Measurements from ENCODE around the gene TOE1.

DNA sequence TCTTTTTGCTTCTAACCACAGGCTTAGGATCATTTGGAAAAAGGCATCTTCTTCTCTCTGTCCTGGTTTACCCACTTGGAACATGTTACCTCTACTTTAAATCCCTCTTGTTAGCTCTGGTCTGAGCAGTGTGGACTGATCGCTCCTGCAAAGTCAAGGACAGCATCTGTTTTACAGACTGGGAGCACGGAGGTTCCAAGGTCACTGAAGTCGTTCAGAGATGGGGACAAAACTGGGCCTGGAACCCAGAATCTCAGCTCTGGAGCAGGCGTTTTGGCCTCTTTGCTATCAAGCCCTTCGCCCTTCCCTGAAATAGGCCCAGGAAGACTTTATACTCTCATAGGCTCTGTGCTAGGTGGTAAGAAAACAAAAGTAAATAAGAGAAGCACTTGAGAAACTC is 11.5 kb downstream of the TOE1 start:
- no peak for TF ChIP-seq POLR2A (IDR thresholded peaks at IDR 0.05)
- TF ChIP-seq, protein P1, sequence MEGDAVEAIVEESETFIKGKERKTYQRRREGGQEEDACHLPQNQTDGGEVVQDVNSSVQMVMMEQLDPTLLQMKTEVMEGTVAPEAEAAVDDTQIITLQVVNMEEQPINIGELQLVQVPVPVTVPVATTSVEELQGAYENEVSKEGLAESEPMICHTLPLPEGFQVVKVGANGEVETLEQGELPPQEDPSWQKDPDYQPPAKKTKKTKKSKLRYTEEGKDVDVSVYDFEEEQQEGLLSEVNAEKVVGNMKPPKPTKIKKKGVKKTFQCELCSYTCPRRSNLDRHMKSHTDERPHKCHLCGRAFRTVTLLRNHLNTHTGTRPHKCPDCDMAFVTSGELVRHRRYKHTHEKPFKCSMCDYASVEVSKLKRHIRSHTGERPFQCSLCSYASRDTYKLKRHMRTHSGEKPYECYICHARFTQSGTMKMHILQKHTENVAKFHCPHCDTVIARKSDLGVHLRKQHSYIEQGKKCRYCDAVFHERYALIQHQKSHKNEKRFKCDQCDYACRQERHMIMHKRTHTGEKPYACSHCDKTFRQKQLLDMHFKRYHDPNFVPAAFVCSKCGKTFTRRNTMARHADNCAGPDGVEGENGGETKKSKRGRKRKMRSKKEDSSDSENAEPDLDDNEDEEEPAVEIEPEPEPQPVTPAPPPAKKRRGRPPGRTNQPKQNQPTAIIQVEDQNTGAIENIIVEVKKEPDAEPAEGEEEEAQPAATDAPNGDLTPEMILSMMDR (IDR thresholded peaks at IDR 0.05 in 4 of 5, conservative IDR thresholded peaks at IDR 0.05 in 1 of 5), result no peak

All from gastrocnemius medialis (tissue), 4 donors.